GM18519 (cell line): Measurements from ENCODE around the gene UBE2H.
"Not testable (repeated sequence)": the region's sequence is repeated elsewhere in the genome, so short reads cannot be mapped to it uniquely, and the experiment has no call there.

Source experiments
- ATAC-seq: cut with Tn5 transposase; IDR thresholded peaks from one replicate; pipeline ENCODE4 v1.9.1; 2021; ENCODE audit warnings: mild to moderate bottlenecking, moderate library complexity; ENCODE audit not compliant: unreplicated experiment, low FRiP score

The UBE2H gene

GRCh38 chr7:129827467-129827990 is 125.2 kb downstream of the UBE2H start:
- ATAC-seq = no peak

DNA sequence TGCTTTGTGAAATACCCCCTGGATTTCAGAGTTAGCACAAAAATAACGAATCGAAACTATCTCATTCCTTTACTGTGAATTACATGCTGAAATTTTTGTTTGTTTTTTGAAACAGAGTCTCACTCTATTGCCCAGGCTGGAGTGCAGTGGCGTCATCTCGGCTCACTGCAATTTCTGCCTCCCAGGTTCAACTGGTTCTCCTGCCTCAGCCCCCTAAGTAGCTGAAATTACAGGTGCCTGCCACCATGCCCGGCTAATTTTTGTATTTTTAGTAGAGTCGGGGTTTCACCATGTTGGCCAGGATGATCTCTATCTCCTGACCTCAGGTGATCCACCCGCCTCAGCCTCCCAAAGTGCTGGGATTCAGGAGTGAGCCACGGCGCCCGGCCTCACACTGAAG is 125.9 kb downstream of the UBE2H start:
- not testable (repeated sequence) for ATAC-seq

DNA sequence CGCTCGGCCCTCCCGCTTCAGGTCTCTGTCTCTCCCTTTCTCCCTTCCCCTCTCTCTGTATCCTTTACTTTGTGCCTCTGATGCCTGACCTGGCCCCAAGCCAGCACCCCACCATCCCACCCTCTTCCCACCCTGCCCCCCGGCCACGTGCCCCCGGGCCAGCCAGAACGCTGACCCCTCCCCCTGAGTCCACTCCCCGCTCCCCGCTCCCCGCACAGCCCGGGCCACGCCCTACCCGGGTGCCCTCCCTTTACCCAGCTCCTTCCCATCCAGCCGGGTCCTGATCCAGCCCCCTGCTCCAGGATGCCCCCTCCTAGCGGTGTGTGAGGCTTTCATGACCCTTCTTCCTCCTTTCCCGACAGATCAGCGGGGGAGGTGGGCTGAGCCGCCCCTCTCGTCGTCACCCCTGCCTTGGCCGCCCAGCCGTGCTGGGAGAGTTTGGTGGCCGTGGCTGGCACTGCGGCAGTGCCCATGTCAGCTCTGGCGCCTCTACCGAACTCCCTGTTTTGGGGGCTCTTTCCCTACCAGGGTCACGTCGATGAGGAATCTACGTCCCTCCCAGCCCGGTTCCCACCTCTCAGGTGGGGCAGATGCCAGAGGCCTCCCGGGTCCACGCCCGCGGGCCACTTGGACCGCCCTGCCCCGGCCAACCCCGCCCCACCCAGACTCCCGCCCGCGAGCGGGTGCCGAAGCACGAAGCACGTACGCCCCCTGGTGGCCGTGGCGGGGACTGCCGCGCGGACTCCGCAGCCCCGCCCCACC is 127.4 kb downstream of the UBE2H start:
- ATAC-seq = peak; percentile 56

DNA sequence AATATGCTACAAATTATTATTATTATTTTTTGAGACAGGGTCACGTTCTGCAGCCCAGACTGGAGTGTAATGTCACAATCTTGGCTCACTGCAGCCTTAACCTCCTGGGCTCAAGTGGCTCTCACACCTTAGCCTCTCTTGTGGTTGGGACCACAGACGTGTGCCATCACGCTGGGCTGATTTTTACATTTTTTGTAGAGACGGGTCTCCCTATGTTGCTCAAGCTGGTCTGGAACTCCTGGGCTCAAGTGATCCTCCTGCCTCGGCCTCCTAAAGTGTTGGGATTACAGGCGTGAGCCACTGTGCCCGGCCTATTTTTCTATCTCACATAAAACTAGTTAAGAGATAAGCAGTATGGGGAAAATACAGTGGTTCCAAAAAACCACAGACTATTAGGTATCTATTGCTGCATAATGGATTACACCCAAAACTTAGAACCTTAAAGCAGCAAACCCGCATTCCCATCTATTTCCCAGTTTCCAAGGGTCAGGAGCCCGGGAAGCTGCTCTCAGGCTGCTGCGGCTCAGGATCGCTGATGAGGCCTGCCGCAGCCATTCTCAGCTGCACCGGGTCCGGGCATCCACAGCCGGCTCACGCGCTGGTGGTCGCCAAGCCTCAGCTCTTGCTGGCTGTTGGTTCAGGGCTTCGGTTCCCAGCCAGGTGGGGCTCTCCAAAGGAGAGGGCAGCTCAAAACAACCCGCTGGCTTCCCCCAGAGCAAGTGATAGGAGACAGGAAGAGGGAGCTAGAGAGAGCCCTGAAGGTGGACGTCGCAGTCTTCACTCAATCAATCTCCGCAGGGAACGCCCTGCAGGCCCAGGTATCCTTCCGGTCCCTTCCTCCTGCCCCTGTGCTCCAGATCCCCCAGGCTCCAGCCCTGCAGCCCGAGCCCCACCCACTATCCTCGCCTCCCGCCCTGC is 128.2 kb downstream of the UBE2H start:
- no peak for ATAC-seq

DNA sequence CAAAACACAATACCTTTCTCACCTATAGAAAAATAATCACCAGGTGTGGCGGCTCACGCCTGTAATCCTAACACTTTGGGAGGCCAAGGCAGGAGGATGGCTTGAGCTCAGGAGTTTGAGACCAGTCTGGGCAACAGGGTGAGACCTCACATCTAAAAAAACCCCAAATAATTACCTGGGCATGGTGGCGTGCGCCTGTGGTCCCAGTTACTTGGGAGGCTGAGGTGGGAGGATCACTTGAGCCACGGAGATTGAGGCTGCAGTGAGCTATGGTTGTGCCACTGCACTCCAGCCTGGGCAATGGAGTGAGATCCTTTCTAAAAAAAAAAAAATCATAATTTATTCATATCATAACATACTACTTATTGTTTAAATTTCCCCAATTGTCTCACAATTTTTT is 129.6 kb downstream of the UBE2H start:
- ATAC-seq = not testable (repeated sequence)

DNA sequence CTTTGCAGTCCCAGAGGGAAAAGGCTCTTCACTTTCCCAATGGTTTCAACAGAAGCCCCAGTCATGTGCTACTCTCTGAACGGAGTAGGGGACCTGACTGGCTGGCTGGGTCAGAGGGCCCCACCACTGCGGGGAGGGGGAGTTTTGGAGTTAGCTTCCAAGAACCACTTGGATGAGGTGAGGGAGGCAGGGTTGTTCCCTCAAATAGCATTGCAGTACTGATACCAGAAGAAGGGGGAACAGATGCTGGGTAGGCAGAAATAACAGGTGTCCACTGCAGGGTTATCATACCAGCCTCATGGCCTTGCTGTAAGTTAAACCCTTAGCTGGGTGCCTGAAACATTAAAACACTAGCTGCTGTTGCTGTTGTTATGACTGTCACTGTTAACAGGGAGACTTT is 131.3 kb downstream of the UBE2H start:
- ATAC-seq = no peak

DNA sequence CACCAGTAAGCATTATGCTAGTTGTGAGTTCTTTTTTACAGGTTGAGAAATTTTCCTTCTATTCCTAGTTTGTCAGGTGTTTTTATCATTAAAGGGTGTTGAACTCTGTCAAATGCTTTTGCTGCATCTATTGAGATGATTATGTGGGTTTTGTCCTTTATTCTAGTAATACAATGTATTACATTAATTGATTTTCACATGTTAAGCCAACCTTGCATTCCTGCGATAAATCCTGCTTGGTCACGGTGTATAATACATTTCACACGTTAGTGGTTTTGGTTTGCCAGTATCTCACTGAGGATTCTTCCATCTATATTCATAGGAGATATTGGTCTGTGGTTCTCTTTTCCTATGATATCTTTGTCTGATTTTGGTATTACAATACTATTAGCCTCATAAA is 136.0 kb downstream of the UBE2H start:
- ATAC-seq = no peak

DNA sequence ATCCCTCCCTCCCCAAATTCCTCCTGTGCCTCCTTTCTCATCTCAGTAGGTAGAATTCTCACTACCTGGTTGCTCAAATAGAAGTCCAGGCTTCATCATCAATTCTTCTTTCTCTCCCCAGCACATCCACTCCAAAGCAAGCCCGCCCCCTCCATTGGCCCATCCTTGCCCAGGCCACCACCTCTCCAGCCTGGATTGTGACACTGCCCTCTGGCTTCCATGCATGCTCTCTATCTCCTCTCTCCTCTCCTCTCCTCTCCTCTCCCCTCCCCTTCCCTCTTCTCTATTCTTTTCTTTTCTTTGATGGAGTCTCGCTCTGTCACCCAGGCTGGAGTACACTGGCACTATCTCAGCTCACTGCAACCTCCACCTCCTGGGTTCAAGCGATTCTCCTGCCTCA is 144.9 kb downstream of the UBE2H start:
- ATAC-seq = no peak

DNA sequence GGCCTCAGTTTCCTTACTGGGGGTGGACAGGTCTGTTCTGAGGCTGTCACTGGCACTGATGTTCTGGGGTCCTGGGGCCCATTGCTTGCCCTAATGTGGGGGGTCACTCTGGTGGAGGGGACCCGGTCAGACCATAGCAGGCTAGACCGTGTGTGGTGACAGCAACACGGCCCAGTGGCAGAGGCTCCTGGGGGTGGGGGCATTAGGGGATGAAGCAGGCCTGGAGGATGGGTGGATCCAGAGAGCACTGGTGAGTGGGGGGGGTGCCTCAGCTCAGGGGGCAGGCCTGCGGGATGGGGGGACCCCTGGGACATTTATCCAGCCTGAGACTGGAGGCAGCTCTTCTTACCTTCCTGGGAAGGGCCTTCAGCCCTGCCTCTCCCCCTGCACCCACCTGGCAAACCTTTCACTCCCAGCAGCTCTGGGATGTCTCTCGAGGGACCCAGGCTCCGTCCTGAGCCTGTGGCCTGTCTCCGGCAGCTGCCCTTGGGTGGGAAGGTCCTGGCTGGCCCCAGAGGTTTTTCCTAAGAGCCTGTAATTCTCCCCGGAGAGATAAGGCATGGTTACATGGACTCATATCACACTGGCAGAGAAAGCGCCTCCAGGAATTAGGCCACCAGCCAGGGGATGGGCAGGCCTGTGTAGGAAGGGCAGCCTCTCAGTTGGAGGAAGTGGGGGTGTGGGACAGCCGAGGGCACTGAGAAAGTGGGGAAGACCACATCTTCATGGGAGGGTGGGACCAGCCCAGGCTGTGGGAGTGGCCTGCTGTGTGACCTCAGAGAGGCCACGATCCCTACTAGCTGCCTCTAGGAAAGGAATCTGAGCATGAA is 147.7 kb downstream of the UBE2H start:
- ATAC-seq = no peak

DNA sequence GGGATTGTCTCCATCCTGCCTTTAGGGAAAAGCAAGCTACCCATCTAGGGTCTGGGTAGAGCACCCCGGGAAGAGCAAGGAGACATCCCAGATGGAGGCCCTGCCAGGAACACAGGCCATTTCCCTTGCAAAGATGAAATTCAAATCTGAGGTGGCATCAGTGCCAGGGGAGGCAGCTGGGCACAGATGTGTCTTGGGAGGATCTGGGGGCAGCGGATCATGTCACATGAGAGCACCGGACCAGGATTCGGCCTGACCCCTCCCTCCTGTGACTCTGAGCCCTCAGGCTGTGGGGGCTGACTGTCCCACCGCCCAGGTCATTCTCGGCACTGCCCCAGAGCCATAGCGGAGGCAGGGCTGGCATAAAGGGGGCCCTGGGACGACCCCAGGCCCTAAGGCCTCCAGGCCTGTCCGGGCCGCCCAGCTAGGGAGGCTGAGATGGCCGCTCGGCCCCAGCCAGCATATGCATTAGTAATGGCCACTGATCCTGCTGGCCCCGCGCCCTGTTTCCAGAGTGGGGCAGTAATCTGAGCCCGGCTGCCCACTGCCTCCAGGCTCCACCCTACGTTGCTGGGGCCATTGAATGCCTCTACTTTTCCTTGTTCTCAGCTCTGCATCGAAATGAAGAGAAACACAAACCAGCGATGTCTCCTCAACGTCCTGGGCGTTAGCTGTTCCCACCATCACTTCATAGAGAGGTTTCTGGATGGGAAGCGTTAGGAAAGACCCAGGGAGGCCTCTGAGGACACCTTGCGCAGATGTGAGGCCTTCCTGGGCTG is 148.5 kb downstream of the UBE2H start:
- ATAC-seq = no peak

GRCh38 chr7:129803546-129804081 is 149.1 kb downstream of the UBE2H start:
- no peak for ATAC-seq

GRCh38 chr7:129801882-129802281 is 150.9 kb downstream of the UBE2H start:
- no peak for ATAC-seq

GRCh38 chr7:129800901-129801300 is 151.9 kb downstream of the UBE2H start:
- no peak for ATAC-seq

- no peak for ATAC-seq
Measured at GRCh38 chr7:129799350-129799955, 153.3 kb downstream of the UBE2H start.

GRCh38 chr7:129798616-129799349 is 154.0 kb downstream of the UBE2H start:
- ATAC-seq = no peak

DNA sequence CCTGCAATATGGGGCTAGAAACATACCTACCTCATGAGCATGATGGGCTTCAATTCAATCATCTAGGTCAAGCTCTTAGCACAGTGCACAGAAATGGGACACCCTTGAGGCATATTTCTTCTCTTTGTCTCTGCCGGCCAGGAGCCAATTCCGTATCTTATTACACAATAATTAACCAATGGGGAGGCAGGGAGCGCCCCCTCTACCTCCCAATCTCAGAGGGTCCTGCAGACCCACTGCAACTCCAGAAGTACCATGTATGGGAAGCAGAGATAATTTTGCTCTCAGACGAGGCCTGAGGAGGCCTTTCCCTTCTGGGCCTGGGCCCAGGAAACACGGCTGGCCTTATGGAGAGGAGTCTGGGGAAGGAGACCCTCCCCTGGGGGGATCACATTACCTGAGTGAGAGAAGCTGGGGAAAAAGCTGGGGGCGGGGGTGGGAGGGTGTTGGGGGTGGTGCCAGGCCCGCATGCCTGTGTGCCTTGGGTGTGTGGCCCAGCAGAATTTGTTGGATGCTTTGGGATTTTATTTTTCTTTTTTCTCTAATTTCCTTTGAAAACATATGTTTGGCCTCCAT is 155.5 kb downstream of the UBE2H start:
- no peak for ATAC-seq

DNA sequence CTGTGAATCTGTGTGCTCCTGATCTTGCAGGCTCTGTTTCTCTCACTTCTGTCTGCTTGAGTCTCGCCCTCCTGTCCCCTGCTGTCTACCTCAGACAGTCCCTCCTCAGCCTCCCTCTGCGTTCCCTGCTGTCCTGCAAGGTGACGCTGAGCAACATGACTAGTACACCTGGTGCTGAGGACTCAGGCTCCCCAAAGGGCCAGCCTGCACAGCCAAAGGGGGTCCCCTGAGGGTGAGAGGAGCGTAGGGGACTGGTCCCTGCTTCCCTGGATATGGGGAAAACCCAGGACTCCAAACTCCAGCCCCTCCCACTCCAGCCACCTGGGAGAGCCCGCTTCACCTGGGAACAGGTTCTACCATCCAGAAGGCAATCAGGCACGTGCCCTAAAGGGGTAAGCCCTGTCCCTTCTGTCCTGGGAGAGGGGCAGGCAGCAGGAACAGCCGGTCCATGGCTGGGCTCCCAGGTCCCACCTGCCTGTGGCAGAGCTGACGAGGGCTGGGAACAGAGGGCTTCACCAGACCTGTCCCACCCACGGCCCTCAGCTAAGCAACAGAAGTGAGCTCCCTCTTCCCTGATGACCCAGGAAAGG is 156.5 kb downstream of the UBE2H start:
- ATAC-seq = no peak

DNA sequence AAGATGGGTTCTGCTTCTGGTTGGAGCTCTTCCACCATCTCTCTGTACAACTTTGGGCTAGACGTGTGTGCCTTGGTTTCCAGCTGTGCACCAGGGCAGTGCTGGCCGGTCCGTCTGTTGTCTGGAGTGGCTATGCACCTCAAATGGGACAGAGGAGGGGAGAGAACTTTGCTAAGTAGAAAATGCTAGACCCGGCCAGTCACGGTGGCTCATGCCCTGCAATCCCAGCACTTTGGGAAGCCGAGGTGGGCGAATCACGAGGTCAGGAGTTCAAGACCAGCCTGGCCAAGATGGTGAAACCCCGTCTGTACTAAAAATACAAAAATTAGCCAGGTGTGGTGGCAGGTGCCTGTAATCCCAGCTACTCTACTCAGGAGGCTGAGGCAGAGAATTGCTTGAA is 158.3 kb downstream of the UBE2H start:
- not testable (repeated sequence) for ATAC-seq
